AG09309 (cell line): ENCODE results near the gene CHCHD6.

Source experiments
- DNase-seq: peaks from one replicate; pipeline ENCODE4 v3.0.0-alpha.2; 2010; ENCODE audit warnings: low read depth
- H3K4me3 ChIP-seq: 2 replicates; pipeline ENCODE4 v1.5.1; 2011; ENCODE audit warnings: mild to moderate bottlenecking, low read depth, low read length, moderate library complexity; ENCODE audit not compliant: control insufficient read depth
- TF ChIP-seq, protein P1 (sequence below): IDR thresholded peaks from 2 replicates; pipeline ENCODE4 v1.5.1; 2011; ENCODE audit warnings: mild to moderate bottlenecking, low read depth, low read length, inconsistent platforms; ENCODE audit not compliant: insufficient read depth, control insufficient read depth; ENCODE audit errors: missing control alignments

CHCHD6 gene

GRCh38 chr3:126980266-126980811 is 276.3 kb downstream of the CHCHD6 start:
- DNase-seq: no peak
- H3K4me3 ChIP-seq: no peak overlapping the region
- TF ChIP-seq, protein P1, sequence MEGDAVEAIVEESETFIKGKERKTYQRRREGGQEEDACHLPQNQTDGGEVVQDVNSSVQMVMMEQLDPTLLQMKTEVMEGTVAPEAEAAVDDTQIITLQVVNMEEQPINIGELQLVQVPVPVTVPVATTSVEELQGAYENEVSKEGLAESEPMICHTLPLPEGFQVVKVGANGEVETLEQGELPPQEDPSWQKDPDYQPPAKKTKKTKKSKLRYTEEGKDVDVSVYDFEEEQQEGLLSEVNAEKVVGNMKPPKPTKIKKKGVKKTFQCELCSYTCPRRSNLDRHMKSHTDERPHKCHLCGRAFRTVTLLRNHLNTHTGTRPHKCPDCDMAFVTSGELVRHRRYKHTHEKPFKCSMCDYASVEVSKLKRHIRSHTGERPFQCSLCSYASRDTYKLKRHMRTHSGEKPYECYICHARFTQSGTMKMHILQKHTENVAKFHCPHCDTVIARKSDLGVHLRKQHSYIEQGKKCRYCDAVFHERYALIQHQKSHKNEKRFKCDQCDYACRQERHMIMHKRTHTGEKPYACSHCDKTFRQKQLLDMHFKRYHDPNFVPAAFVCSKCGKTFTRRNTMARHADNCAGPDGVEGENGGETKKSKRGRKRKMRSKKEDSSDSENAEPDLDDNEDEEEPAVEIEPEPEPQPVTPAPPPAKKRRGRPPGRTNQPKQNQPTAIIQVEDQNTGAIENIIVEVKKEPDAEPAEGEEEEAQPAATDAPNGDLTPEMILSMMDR: no peak

GRCh38 chr3:126982126-126982470 is 278.1 kb downstream of the CHCHD6 start:
- peak overlapping the region; percentile 42 for H3K4me3 ChIP-seq
- TF ChIP-seq, protein P1: no peak
- no peak for DNase-seq

DNA sequence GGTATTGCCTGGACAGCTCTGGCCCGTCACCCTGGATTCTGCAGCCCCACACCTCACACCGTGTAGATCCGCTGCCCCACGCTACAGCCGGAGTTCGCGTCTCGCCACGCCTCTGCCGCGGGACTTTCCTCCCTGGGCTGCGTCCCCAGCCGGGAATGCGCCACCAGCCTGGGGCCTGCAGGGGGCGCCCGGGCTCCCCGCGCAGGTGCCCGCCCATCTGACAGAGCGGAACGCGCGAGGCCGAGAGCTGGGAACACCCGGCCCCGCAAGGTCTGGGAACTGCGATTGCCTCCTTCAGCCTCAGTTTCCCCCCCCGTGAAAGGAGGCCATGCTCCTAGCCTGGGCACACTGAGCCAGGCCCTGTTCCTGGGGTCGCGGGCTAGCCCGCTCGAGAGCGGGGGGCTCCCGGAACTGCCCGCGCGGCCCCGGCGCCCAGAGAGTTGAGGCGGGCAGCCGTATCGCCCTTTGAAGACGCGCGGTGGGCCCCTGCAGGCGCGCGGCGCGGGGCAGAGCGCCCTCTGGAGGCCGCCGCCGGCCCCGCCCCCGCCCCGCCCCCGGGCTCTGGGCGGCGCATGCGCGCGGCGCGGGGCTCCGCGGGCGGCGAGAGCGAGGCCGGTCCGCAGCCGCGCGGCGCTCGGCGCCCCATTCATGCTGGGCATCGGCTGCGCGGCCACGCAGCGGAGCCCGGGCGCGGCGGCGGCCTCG is 278.6 kb downstream of the CHCHD6 start, which contains the start of gene PLXNA1:
PLXNA1 (plus strand) TSS at position 645 of the 705 bp plus-strand sequence. CDS start 5,479 bp downstream, outside the sequence.
- peak; percentile 21 for DNase-seq
- TF ChIP-seq, protein P1: peak; percentile 81
- H3K4me3 ChIP-seq: peak within 1 kb of the TSS; percentile 71

- no peak for DNase-seq
- peak overlapping the region; percentile 71 for H3K4me3 ChIP-seq
- TF ChIP-seq, protein P1: no peak
Measured at GRCh38 chr3:126983276-126983652, 279.2 kb downstream of the CHCHD6 start.

DNA sequence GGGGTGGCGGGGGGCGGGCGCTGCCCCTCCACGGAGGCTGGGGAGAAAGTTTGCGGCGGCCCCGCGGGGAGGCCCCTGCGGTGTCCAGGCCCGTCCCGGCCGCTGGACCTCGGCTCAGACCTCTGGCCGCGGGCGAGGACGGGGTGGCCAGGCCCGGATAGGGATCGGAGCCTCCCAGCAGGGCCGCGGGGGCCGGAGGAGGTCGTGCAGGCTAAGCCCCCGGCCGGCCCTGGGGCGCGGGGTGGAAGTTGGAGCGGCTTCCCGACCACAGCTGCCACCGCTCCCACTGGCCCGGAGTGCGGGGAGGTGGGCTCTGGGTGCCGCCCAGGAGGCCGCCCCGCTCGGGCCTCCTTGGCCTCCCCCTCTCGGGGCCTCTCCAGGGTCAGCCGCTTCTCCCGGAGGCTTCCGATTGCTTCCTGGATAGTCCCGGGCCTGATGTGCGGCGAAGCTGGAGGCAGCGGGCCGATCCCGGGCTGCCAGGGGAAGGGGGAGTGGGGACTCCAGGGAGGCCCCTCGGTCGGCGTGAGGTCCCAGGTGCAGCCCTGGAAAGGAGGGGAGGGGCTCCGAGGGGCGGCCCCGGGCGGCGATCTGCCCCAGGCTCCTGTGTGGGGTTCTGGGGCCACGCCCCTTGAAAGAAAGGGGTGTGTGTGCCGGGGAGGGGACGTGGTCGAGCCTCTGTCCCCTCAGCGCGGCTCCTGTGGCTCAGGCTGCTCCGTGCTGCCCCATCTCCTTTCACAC is 279.8 kb downstream of the CHCHD6 start:
- peak overlapping the region; percentile 71 for H3K4me3 ChIP-seq
- no peak for DNase-seq

GRCh38 chr3:126984391-126985131 is 280.5 kb downstream of the CHCHD6 start:
- peak overlapping the region; percentile 71 for H3K4me3 ChIP-seq
- no peak for DNase-seq
- TF ChIP-seq, protein P1: no peak

More for the DNA sequence above, 279.8 kb downstream of the CHCHD6 start:
- TF ChIP-seq, protein P1: no peak
